Small intestine (tissue), 7 donors: ENCODE data around the gene MSRB3. TPM values are rescaled to one million over a fixed set of nuclear protein-coding genes. Genes with fewer than 3 reads are reported as not detected.

Source experiments
- DNase-seq, 2 donors: peaks; one replicate each; pipeline versions ENCODE4 v3.0.0 to v3.0.0-alpha.2; 2013
- FAIRE-seq: peaks from 2 replicates; lab custom pipeline; 2012; peaks lifted over from hg19 to GRCh38; lab: Jason Lieb, UNC
- H3K27ac ChIP-seq, 3 donors: one replicate each; pipeline ENCODE4 v1.5.1; 2013; ENCODE audit warnings: low read length in 2 of 3, mild to moderate bottlenecking in 2 of 3, control low read depth in 1 of 3, inconsistent platforms in 1 of 3, low read depth in 1 of 3, moderate library complexity in 1 of 3
- H3K27me3 ChIP-seq, 3 donors: one replicate each; pipeline ENCODE4 v1.6.1; 2013; ENCODE audit warnings: low read length in 3 of 3, inconsistent platforms in 1 of 3; ENCODE audit not compliant: control insufficient read depth in 3 of 3, insufficient read depth in 3 of 3
- H3K36me3 ChIP-seq, 3 donors: one replicate each; pipeline ENCODE4 v1.6.1; 2013; ENCODE audit warnings: low read length in 3 of 3, inconsistent platforms in 1 of 3, low read depth in 1 of 3, mild to moderate bottlenecking in 1 of 3, moderate library complexity in 1 of 3; ENCODE audit not compliant: control insufficient read depth in 3 of 3, insufficient read depth in 2 of 3
- H3K4me1 ChIP-seq, 3 donors: one replicate each; pipeline ENCODE4 v1.6.1; 2013; ENCODE audit warnings: low read length in 2 of 3, inconsistent platforms in 1 of 3, low read depth in 1 of 3, mild to moderate bottlenecking in 1 of 3, moderate library complexity in 1 of 3; ENCODE audit not compliant: control insufficient read depth in 3 of 3, insufficient read depth in 2 of 3
- H3K4me3 ChIP-seq, 3 donors: one replicate each; pipeline ENCODE4 v1.5.1; 2013; ENCODE audit warnings: low read length in 3 of 3, control low read depth in 1 of 3, inconsistent platforms in 1 of 3, low read depth in 1 of 3, mild to moderate bottlenecking in 1 of 3, moderate library complexity in 1 of 3
- H3K9me3 ChIP-seq, 2 donors: one replicate each; pipeline ENCODE4 v1.6.1; 2013; ENCODE audit warnings: low read depth in 1 of 2, low read length in 1 of 2; ENCODE audit not compliant: control insufficient read depth in 2 of 2, insufficient read depth in 1 of 2
- WGBS, 3 donors: extraction: QIAGEN DNeasy Blood & Tissue Kit; methylation state at CpG; one replicate each; pipeline ENCODE4 v1.1.7; 2013; 5-methylcytosine and 5-hydroxymethylcytosine counted together
- polyA plus RNA-seq, 4 donors: library from polyadenylated mRNA; stranded (reverse) in 3 of 4; unstranded in 1 of 4; fragments of 200-250 nt in 3 of 4; fragments of 120-200 nt in 1 of 4; gene quantifications; one replicate each; pipeline versions ENCODE4 v1.2.1 to v1.2.3, GENCODE V29; 2013
- donor health status: healthy with polysubstance abuse.
- donor health status: control.
- donor health status: control.
- donor health status: Bipolar disorder and iron deficiency.
- donor health status: healthy.

The MSRB3 gene
- polyA plus RNA-seq, 4 donors = 0.89 to 12.7 (median 4.3) TPM

GRCh38 chr12:65362234-65363031 is 84.0 kb downstream of the MSRB3 start:
- Histone ChIP-seq H3K4me3 (no peak overlapping the region), H3K27me3 (peaks cover 0 to 2% (median 0%) of the 10 kb centered on the region in 3 donors), H3K9me3 (no peaks in the 10 kb centered on the region), H3K4me1 (no peaks in the 10 kb centered on the region), H3K27ac (no peak overlapping the region), H3K36me3 (no peaks in the 10 kb centered on the region)
- DNase-seq = no peak
- FAIRE-seq = no peak
- 64 to 72% (median 70%) methylated on average over 4 of the region's 4 CpGs for WGBS, 3 donors

- Histone ChIP-seq H3K27me3 (peaks cover 0 to 2% (median 0%) of the 10 kb centered on the region in 3 donors), H3K9me3 (no peaks in the 10 kb centered on the region), H3K27ac (no peak overlapping the region), H3K4me1 (no peaks in the 10 kb centered on the region), H3K4me3 (no peak overlapping the region), H3K36me3 (no peaks in the 10 kb centered on the region)
- FAIRE-seq (no peak), DNase-seq (no peak)
- WGBS, 3 donors = 73 to 88% (median 86%) methylated on average over 1 of the region's 1 CpG
Measured at GRCh38 chr12:65364046-65364445, 85.6 kb downstream of the MSRB3 start.

- H3K27me3 ChIP-seq = peaks cover 0 to 2% (median 0%) of the 10 kb centered on the region in 3 donors
- H3K27ac ChIP-seq = no peak overlapping the region
- FAIRE-seq = no peak
Measured at GRCh38 chr12:65367396-65367795, 88.9 kb downstream of the MSRB3 start.

GRCh38 chr12:65368055-65368454 is 89.6 kb downstream of the MSRB3 start:
- Histone ChIP-seq H3K36me3 (no peaks in the 10 kb centered on the region), H3K27ac (no peak overlapping the region), H3K9me3 (no peaks in the 10 kb centered on the region), H3K27me3 (peaks cover 0 to 2% (median 0%) of the 10 kb centered on the region in 3 donors), H3K4me3 (no peak overlapping the region), H3K4me1 (no peaks in the 10 kb centered on the region)
- no peak for DNase-seq
- 75 to 80% (median 77%) methylated on average over 4 of the region's 4 CpGs for WGBS, 3 donors
- FAIRE-seq = no peak

More at GRCh38 chr12:65367396-65367795, 88.9 kb downstream of the MSRB3 start:
- Histone ChIP-seq H3K9me3 (no peaks in the 10 kb centered on the region), H3K4me1 (no peaks in the 10 kb centered on the region), H3K4me3 (no peak overlapping the region), H3K36me3 (no peaks in the 10 kb centered on the region)
- no peak for DNase-seq

GRCh38 chr12:65372574-65372973 is 94.1 kb downstream of the MSRB3 start:
- no peak for DNase-seq
- H3K9me3 ChIP-seq = no peaks in the 10 kb centered on the region
- no peak overlapping the region for H3K27ac ChIP-seq
- H3K4me1 ChIP-seq = no peaks in the 10 kb centered on the region
- H3K36me3 ChIP-seq = no peaks in the 10 kb centered on the region
- no peak overlapping the region for H3K4me3 ChIP-seq
- no peak for FAIRE-seq
- H3K27me3 ChIP-seq = no peaks in the 10 kb centered on the region

GRCh38 chr12:65384240-65384639 is 105.8 kb downstream of the MSRB3 start:
- Histone ChIP-seq H3K27ac (no peak overlapping the region), H3K4me1 (no peaks in the 10 kb centered on the region), H3K9me3 (no peaks in the 10 kb centered on the region), H3K36me3 (no peaks in the 10 kb centered on the region), H3K27me3 (no peaks in the 10 kb centered on the region), H3K4me3 (no peak overlapping the region)
- FAIRE-seq = no peak
- DNase-seq = no peak
- 59 to 72% (median 71%) methylated on average over 2 of the region's 2 CpGs for WGBS, 3 donors

GRCh38 chr12:65387396-65387795 is 108.9 kb downstream of the MSRB3 start:
- DNase-seq = no peak
- no peak for FAIRE-seq
- Histone ChIP-seq H3K4me1 (no peaks in the 10 kb centered on the region), H3K27me3 (no peaks in the 10 kb centered on the region), H3K27ac (no peak overlapping the region), H3K36me3 (no peaks in the 10 kb centered on the region), H3K9me3 (no peaks in the 10 kb centered on the region), H3K4me3 (no peak overlapping the region)

GRCh38 chr12:65389436-65389835 is 111.0 kb downstream of the MSRB3 start:
- 69 to 79% (median 70%) methylated on average over 4 of the region's 4 CpGs for WGBS, 3 donors
- no peaks in the 10 kb centered on the region for H3K36me3 ChIP-seq
- no peak for FAIRE-seq

GRCh38 chr12:65391711-65392110 is 113.2 kb downstream of the MSRB3 start:
- no peaks in the 10 kb centered on the region for H3K27me3 ChIP-seq
- FAIRE-seq = no peak
- H3K27ac ChIP-seq = no peak overlapping the region
- no peaks in the 10 kb centered on the region for H3K36me3 ChIP-seq
- no peak overlapping the region for H3K4me3 ChIP-seq
- H3K9me3 ChIP-seq = no peaks in the 10 kb centered on the region
- DNase-seq = no peak
- 79 to 100% (median 85%) methylated on average over 1 of the region's 1 CpG for WGBS, 3 donors
- no peaks in the 10 kb centered on the region for H3K4me1 ChIP-seq

More at GRCh38 chr12:65389436-65389835, 111.0 kb downstream of the MSRB3 start:
- Histone ChIP-seq H3K27me3 (no peaks in the 10 kb centered on the region), H3K27ac (no peak overlapping the region), H3K4me3 (no peak overlapping the region), H3K4me1 (no peaks in the 10 kb centered on the region), H3K9me3 (no peaks in the 10 kb centered on the region)
- no peak for DNase-seq
